Measurements from ENCODE around the gene MFRP.

MFRP gene

GRCh38 chr11:119336744-119337469 lies 9.6 kb downstream of the MFRP start:
- no peak for DNase-seq

DNA sequence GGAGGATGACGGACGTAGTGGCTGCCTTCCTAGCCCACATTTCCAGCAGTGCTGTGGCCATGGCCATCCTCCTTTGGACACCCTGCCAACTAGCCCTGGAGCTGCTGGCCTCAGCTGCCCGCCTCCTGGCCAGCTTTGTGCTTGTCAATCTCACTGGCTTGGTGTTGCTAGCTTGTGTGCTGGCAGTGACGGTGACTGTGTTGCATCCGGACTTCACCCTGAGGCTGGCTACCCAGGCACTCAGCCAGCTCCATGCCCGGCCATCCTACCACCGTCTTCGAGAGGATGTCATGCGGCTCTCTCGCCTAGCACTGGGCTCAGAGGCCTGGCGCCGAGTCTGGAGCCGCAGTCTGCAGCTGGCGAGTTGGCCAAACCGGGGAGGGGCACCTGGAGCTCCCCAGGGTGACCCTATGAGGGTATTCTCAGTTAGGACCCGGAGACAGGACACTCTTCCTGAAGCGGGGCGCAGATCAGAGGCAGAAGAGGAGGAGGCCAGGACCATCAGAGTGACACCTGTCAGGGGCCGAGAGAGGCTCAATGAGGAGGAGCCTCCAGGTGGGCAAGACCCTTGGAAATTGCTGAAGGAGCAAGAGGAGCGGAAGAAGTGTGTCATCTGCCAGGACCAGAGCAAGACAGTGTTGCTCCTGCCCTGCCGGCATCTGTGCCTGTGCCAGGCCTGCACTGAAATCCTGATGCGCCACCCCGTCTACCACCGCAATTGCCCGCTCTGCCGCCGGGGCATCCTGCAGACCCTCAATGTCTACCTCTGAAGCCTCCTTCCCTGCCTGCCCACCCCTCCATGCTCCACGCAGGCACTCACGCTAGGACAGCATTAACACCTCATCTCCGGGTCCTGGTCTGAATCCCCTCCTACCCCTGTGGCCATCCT lies 10.6 kb downstream of the MFRP start:
- no peak for DNase-seq

DNA sequence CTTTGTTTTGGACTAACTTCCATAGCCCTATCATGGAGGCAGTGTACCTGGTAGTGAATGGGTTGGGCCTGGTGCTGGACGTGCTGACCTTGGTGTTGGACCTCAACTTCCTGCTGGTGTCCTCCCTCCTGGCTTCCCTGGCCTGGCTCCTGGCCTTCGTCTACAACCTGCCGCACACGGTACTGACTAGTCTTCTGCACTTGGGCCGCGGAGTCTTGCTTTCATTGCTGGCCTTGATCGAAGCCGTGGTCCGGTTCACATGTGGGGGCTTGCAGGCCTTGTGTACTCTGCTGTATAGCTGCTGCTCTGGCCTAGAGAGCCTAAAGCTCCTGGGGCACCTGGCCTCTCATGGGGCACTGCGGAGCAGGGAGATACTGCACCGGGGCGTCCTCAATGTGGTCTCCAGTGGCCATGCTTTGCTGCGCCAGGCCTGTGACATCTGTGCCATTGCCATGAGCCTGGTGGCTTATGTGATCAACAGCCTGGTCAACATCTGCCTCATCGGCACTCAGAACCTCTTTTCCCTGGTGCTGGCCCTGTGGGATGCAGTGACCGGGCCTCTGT lies 11.3 kb downstream of the MFRP start:
- DNase-seq: no peak

DNA sequence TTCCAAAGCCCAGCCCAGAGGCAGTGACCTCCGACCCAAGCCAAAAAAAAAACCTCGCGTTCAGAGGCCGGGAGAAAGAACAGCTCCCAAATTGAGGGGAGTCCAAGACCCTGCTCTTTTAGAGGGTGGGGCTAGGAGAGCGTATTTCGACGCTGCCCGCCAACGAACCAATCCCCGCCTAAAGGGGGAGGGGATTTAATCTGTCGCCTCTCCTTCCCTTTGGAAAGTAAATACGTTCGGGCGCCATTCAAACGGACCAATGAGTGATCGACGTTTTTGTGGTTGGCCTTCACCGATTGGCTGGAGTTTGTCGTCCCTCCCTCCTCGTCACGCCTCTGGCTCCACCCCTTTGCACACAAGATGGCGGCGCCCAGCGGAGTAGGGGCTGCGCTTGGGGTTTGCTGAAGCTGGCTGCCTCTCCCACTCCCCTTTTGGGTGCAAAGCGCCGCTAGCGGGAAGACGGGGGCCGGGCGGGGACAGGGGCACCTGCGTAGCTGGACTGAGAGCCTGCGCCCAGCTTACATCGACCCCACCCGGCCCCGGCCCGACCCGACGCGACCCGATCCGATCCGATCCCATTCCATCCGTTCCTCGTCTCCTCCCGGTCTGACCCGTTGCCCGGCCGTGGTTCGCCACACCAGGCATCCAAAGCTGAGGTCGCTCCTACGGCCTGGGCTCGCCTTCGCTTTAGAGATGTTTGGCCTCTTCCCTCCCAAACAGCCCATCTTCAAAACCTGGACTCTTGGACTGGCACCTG lies 12.2 kb downstream of the MFRP start, which contains the start of gene RNF26:
Gene RNF26 (plus strand): TSS at position 354 of the 757 bp plus-strand sequence. CDS start 596 bp downstream, outside the sequence.
- DNase-seq: peak; percentile 98

GRCh38 chr11:119332111-119332765 lies 14.3 kb downstream of the MFRP start:
- DNase-seq: no peak

DNA sequence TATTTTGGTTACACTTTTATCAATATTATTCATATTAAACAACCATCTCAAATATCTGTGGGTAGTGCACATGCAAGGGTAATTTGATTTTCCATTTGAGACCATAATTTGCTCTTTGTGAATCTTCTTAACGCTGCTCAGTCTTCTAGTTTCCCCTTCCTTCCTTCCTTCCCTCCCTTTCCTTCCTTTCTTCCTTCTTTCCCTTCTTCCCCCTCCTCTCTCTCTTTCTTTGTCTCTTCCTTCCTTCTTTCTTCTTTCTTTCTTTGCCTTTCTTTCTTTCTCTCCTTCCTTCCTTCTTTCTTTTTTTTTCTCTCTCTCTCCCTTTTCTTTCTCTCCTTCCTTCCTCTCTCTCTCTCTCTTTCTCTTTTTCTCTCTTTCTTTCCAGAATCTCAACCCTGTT lies 16.3 kb downstream of the MFRP start:
- DNase-seq: no peak

- DNase-seq: no peak
Observed at GRCh38 chr11:119329320-119329719, 17.2 kb downstream of the MFRP start.

DNA sequence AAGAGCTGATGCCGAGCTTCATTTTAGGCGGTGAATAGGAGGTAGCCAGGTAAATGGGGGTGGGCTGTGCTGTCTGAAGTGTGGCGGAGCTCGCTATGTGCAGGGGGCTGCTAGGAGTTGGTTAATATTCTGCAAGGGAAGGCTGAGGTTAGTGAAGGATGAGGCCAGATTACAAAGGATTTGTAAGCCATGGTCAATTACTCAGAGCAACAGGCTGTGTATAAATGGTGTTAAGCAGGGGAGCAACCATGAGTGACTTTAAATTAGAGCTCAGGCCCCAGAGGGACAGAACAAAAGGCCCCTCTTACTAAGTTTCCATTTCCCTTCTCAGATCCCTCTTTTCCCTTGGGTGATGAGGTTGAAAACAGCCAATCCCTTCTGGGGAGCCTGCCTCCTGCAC lies 22.3 kb downstream of the MFRP start:
- DNase-seq: no peak

DNA sequence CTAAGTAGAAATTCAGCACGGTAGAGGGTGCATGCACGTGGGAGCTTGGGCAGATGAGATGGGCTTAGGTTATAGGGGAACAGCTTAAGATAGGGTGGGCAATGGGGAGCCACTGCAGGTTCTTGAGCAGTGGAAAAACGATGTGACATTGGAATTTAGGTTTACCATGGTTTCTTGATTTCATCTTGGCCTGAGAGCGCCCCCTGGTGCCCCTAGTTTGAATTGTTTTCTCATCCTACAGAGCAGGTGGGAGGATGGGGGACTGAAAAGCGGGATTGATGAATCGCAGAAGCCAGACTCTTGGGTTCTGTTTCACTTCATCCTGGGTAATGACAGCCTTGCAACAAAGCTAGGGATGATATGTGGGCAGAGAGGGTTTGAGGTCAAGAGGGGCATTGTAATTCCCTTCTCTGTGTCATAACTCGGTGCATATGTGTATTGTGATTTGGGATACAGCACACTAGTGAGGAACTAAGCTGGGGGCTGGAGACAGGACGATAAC lies 22.9 kb downstream of the MFRP start:
- DNase-seq: peak; percentile 81

DNA sequence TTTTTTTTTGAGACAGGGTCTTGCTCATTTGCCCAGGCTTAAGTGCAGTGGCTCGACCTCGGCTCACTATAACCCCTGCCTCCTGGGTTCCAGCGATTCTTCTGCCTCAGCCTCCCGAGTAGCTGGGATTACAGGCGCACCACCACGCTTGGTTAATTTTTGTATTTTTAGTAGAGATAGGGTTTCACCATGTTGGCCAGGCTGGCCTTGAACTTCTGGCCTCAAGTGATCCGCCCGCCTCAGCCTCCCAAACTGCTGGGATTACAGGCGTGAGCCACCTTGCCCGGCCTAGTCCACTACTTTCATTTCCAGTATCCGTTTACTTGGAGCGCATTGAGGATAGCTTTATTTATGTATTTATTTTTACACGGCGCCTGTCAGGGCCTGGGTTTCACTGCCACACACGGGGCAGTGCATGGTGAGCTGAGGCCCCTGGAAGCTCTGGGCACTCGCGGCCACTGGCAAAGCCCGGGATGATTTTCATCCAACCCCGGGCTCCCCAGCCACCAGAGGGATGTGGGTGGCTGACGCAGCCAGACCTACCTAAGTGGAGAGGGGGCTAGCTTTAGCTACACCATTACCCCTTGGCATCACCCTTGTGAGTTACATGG lies 23.5 kb downstream of the MFRP start:
- no peak for DNase-seq

GRCh38 chr11:119322360-119322739 lies 24.2 kb downstream of the MFRP start:
- DNase-seq: peak; percentile 61

DNA sequence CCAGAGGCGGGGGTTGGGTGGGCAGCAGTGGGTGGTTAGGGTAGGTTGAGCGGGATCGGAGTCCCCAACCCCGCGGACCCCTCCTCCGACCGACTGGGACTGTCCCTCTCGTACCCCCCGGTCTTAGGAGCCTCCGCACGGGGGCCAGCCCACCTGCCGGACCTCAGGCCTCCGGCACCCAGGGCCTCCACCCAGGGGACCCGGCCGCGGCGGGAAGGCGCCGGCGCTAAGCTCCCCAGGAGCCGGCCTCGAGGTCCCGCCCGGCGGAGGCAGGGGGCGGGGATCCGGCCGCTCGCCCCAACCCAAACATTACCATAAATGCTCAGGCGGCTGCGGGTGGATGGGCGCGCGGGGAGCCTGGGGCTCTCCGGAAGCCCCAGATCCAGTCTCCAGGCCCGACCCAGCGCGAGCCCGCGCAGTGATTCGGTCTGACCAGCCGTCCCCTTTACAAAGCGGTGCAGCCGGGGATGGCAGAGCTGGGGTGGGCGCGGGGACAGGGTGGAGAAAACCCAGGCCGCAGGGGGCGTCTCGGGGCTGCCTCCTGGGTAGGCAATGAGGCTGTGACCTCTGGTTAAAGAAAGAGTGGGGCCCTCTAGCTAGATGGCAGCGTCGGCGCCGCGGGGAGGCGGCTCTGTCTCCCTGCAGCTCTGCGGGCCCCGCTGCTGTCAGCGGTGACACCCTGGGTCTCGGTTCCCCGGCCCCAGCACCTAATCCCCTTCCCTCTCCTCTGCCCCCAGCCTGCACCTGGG lies 25.6 kb downstream of the MFRP start:
- peak; percentile 79 for DNase-seq

DNA sequence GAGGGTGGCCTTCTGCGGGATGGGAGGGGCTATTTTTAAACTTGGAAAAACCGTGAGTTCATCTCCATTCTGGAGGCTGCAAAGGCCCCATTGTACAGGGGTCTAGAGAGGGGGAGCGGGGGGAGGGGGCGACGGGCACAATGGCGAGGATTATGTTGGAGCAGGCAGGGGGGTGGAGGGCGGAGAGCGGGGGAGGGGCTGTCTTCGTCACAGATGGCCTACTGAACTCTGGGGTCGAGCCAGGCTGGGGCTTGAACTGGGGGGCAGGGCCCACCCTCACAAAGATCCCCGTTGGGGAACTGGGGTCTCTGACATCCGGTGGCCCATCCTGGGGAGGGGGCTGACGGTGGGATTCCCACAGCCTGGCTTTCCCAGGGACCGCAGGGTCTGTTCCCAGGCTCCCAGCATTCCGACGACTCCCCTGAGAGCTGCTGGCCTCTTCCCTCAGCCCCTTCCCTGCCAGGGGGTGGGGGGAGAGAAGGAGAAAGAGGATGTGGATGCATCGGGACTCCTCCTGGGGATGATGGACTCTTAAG lies 26.2 kb downstream of the MFRP start:
- peak; percentile 47 for DNase-seq

DNA sequence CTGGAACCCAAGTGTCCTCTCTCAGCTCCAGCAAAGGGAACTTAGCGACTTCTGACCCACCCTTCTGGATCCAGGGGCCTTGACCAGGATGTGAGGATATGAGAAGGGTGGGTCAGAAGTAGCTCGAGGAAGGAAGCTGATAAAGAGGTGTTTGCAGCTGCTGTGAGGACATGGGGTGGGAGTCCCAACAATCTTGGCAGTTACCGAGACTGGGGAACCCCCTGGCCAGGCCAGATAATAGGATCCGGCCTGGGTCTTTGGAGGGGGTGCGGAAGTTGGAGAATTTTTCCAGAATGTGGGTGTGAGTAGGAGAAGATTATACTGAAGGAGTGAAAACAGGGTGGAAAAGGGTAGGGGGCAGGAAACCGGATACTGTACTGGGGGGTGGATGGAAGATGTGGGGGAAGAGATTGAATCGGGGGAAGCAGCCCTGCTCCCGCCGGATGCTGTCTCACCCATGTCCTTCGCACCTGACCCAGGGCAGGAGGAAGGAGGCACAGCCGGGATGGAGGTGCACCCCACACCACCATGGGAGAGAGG lies 26.7 kb downstream of the MFRP start:
- no peak for DNase-seq

GRCh38 chr11:119319136-119319699 lies 27.3 kb downstream of the MFRP start:
- peak; percentile 42 for DNase-seq

GRCh38 chr11:119318240-119319135 lies 28.0 kb downstream of the MFRP start:
- peak; percentile 48 for DNase-seq

DNA sequence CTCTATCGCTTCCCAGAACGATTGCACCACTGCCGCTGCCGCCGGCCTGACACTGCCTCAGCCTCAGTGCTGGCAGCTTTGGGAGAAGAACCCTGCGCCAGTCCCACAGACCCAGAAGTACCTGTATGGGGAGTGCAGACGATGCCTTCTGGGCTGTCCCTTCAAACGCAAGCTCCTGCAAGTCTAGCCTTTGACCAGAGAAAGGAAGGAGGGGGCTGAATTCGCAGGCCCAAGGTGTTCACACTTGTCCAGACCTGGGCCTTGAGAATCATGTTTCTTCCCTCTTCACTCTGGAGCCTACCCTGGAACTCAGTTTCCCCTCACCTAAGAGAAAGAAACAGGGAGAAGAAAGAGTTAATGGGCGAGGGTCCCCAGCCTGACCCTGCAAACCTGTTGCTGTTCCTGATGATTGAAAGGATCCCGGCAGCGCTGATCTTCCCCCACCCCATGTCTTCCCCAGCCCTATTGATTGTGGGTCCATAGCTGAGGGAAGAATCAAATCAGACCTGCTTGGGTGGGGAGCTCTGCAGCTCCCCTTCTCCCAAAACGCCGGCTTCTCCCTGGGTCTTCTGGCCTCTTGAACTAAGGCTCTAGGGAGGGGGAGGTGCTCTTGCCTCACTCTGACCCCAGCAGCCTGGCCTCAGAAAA lies 28.8 kb downstream of the MFRP start:
- DNase-seq: no peak
